Caco-2 (cell line): ENCODE results near the gene ADARB1. TPM values are rescaled to one million over a fixed set of nuclear protein-coding genes. Genes with fewer than 3 reads are reported as not detected.

ENCODE experiments used
- BruUV-seq: library from RNA; stranded (reverse); fragments of 400-500 nt; replicated peaks from 2 replicates; lab custom pipeline; 2021; lab: Mats Ljungman, UMichigan
- CTCF ChIA-PET: fragments of 300-600 bp; sonication (Branson Sonifier 250); formaldehyde crosslinking; loops from one replicate; lab custom pipeline; 2022; ENCODE audit warnings: antibody characterized with exemption; lab: Charles Lee
- POLR2A ChIA-PET: fragments of 300-600 bp; sonication (Branson Sonifier 250); formaldehyde crosslinking; loops from one replicate; lab custom pipeline; 2022; ENCODE audit warnings: antibody characterized with exemption; lab: Charles Lee
- DNase-seq, 2 experiments: peaks; one replicate each; pipeline versions ENCODE4 v3.0.0 to v3.0.0-alpha.2; 2020 to 2022
- H3K27me3 ChIP-seq: replicated peaks from 2 replicates; pipeline ENCODE4 v1.6.0; 2011; ENCODE audit warnings: low read length; ENCODE audit not compliant: control insufficient read depth, insufficient read depth
- H3K36me3 ChIP-seq: 2 replicates; pipeline ENCODE4 v1.5.1; 2011; ENCODE audit warnings: low read length; ENCODE audit not compliant: control insufficient read depth, insufficient read depth
- H3K4me1 ChIP-seq: fragments of 250-450 bp; sonication (Bioruptor Pico); 2 replicates; pipeline ENCODE4 v1.5.1; 2020; ENCODE audit warnings: mild to moderate bottlenecking
- H3K4me3 ChIP-seq: 2 replicates; pipeline ENCODE4 v1.5.1; 2011; ENCODE audit warnings: low read depth, mild to moderate bottlenecking, control low read depth, low read length
- H3K9me3 ChIP-seq: fragments of 250-450 bp; sonication (Bioruptor Pico); 2 replicates; pipeline ENCODE4 v1.5.1; 2020; ENCODE audit warnings: mild to moderate bottlenecking, moderate library complexity
- H3K27ac Mint-ChIP-seq: one replicate; pipeline ENCODE4 v1.8.0; 2022; ENCODE audit warnings: mixed read lengths; ENCODE audit not compliant: unreplicated experiment
- H3K27me3 Mint-ChIP-seq: one replicate; pipeline ENCODE4 v1.8.0; 2022; ENCODE audit warnings: mixed read lengths; ENCODE audit not compliant: insufficient read depth, unreplicated experiment
- H3K36me3 Mint-ChIP-seq: one replicate; pipeline ENCODE4 v1.8.0; 2022; ENCODE audit warnings: mild to moderate bottlenecking, mixed read lengths; ENCODE audit not compliant: insufficient read depth, unreplicated experiment
- H3K4me1 Mint-ChIP-seq: one replicate; pipeline ENCODE4 v1.8.0; 2022; ENCODE audit warnings: low read depth, mixed read lengths; ENCODE audit not compliant: unreplicated experiment
- H3K4me3 Mint-ChIP-seq: one replicate; pipeline ENCODE4 v1.8.0; 2022; ENCODE audit warnings: mild to moderate bottlenecking, moderate library complexity, mixed read lengths; ENCODE audit not compliant: unreplicated experiment
- H3K9me3 Mint-ChIP-seq: one replicate; pipeline ENCODE4 v1.8.0; 2022; ENCODE audit warnings: mixed read lengths; ENCODE audit not compliant: unreplicated experiment
- CTCF ChIP-seq, 2 experiments: fragments of 200-600 bp in 1 of 2; IDR thresholded peaks; 1 replicate in 1 of 2; 2 replicates in 1 of 2; pipeline versions ENCODE4 v1.5.1 to v1.8.0; 2011 to 2022; ENCODE audit warnings: antibody characterized with exemption in 1 of 2, control low read depth in 1 of 2, inconsistent platforms in 1 of 2, low read depth in 1 of 2, low read length in 1 of 2, mild to moderate bottlenecking in 1 of 2, moderate library complexity in 1 of 2; ENCODE audit not compliant: insufficient read depth in 1 of 2, severe bottlenecking in 1 of 2, unreplicated experiment in 1 of 2
- intact Hi-C: fragments of 100-400 bp; cut with micrococcal nuclease; formaldehyde crosslinking; loops from one replicate; pipeline ENCODE4 v1.10.0; 2022; ENCODE audit not compliant: unreplicated experiment
- total RNA-seq: library from RNA; stranded (reverse); gene quantifications from 2 replicates; pipeline ENCODE4 v1.2.3, GENCODE V29; 2022

ADARB1 gene
- total RNA-seq, 1 experiment from 2014 or later: 25.4 TPM

- DNase-seq: no peak
- Mint-ChIP-seq H3K4me3 (no peak overlapping the region), H3K27ac (no peak overlapping the region), H3K36me3 (no peaks in the 10 kb centered on the region), H3K4me1 (no peaks in the 10 kb centered on the region), H3K9me3 (peaks cover 11% of the 10 kb centered on the region), H3K27me3 (no peaks in the 10 kb centered on the region)
- H3K36me3 ChIP-seq: no peaks in the 10 kb centered on the region; the same call in 1 of the 2 replicates
- POLR2A ChIA-PET: interaction anchor here (0.6 kb wide), 1 partner anchor 83 kb away, joined by 3 read pairs; no protein-coding TSS in a partner anchor
- no peaks in the 10 kb centered on the region for H3K4me1 ChIP-seq
- H3K9me3 ChIP-seq: no peaks in the 10 kb centered on the region
- CTCF ChIA-PET: no interaction called here
- intact Hi-C loops: no loop called here
- no TSS peak for BruUV-seq
- no peak overlapping the region for H3K4me3 ChIP-seq
- no peak for TF ChIP-seq CTCF (IDR thresholded peaks at IDR 0.05; ENCODE audit: insufficient read depth in 1 of 2, low read depth in 1 of 2, low read length in 1 of 2, severe bottlenecking in 1 of 2, unreplicated experiment in 1 of 2)
- H3K27me3 ChIP-seq: no peaks in the 10 kb centered on the region
Measured at GRCh38 chr21:45151445-45152160, 77.2 kb downstream of the ADARB1 start.

- H3K27me3 ChIP-seq: no peaks in the 10 kb centered on the region
- TF ChIP-seq CTCF (IDR thresholded peaks at IDR 0.05; ENCODE audit: insufficient read depth in 1 of 2, low read depth in 1 of 2, low read length in 1 of 2, severe bottlenecking in 1 of 2, unreplicated experiment in 1 of 2): no peak
- BruUV-seq: no TSS peak
- no peaks in the 10 kb centered on the region for H3K4me1 Mint-ChIP-seq
- no peak for DNase-seq
- H3K4me3 Mint-ChIP-seq: no peak overlapping the region
- POLR2A ChIA-PET: interaction anchor here (0.6 kb wide), 1 partner anchor 84 kb away, joined by 3 read pairs; no protein-coding TSS in a partner anchor
- no peaks in the 10 kb centered on the region; the same call in 1 of the 2 replicates for H3K36me3 ChIP-seq
- no peaks in the 10 kb centered on the region for H3K4me1 ChIP-seq
- H3K4me3 ChIP-seq: no peak overlapping the region
- no peaks in the 10 kb centered on the region for H3K9me3 ChIP-seq
- H3K36me3 Mint-ChIP-seq: no peaks in the 10 kb centered on the region
- peaks cover 11% of the 10 kb centered on the region for H3K9me3 Mint-ChIP-seq
- CTCF ChIA-PET: no interaction called here
- intact Hi-C loops: no loop called here
- H3K27me3 Mint-ChIP-seq: no peaks in the 10 kb centered on the region
- H3K27ac Mint-ChIP-seq: no peak overlapping the region
Measured at GRCh38 chr21:45152265-45152746, 77.9 kb downstream of the ADARB1 start.

- Mint-ChIP-seq H3K9me3 (peaks cover 11% of the 10 kb centered on the region), H3K4me3 (no peak overlapping the region), H3K27ac (no peak overlapping the region), H3K27me3 (no peaks in the 10 kb centered on the region), H3K4me1 (no peaks in the 10 kb centered on the region), H3K36me3 (no peaks in the 10 kb centered on the region)
- TF ChIP-seq CTCF (IDR thresholded peaks at IDR 0.05; ENCODE audit: insufficient read depth in 1 of 2, low read depth in 1 of 2, low read length in 1 of 2, severe bottlenecking in 1 of 2, unreplicated experiment in 1 of 2): no peak
- ChIA-PET POLR2A (no interaction called here), CTCF (no interaction called here)
- DNase-seq: no peak
- H3K36me3 ChIP-seq: no peaks in the 10 kb centered on the region
- H3K4me3 ChIP-seq: no peak overlapping the region
- H3K9me3 ChIP-seq: no peaks in the 10 kb centered on the region
- no peaks in the 10 kb centered on the region for H3K27me3 ChIP-seq
- H3K4me1 ChIP-seq: no peaks in the 10 kb centered on the region
- intact Hi-C loops: no loop called here
- BruUV-seq: no TSS peak
Measured at GRCh38 chr21:45153358-45154318, 79.3 kb downstream of the ADARB1 start.
